GM21737 (cell line): ENCODE measurements around the gene ZNF366.

Experiments used
- ATAC-seq: cut with Tn5 transposase; IDR thresholded peaks from one replicate; pipeline ENCODE4 v1.9.1; 2021; ENCODE audit warnings: mild to moderate bottlenecking, moderate library complexity; ENCODE audit not compliant: unreplicated experiment

The ZNF366 gene

DNA sequence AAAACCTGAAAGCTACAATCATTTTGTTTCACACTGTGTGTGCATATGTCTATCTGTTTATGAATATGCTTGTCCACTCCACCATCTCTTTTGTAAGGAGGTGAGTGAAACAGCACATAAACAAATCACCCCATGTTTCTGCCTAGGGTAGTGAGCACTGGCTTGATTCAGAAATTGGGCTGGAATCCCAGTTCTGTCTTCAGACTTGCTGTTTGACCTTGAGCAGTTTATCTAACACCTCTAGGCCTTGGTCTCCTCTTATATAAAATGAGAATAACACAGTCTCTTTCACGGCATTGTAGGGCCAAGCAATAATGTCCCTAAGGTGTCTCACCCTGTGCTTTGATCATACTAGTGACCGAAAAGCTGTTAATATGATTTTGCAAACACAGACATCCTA, 61.2 kb downstream of the ZNF366 start:
- ATAC-seq, result no peak

GRCh38 chr5:72443883-72444282, 63.3 kb downstream of the ZNF366 start:
- ATAC-seq, result no peak

- ATAC-seq, result no peak
Measured at GRCh38 chr5:72441862-72442540, 65.2 kb downstream of the ZNF366 start.

DNA sequence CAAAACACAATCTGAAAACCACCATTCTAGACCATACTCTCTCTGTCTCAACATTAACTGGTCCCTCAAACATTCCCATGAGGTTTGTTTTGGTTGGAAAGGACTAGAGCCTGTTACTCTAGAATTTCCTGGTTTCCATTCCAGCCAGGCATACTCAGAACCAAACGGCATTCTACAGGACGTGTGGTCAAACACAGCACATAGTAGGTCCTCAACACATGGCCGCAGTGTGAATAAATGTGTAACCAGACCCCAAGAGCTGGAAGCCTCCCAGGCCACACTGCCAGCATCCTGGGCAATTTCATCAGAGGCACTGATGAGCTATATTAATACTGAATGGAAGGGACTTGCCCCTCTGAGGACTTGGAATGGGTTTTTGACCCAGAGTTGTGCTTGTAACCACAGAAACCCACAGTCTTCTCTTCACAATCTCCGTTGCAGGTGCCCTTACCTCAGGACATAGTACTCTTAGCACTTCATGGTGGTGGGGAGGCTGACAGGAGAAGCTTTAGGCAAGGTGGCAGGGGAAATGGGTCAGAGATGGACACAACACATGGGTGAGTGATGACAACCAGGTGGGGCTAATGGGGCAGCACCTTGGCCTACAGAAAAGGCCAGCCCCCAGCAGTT, 66.0 kb downstream of the ZNF366 start:
- ATAC-seq, result no peak

GRCh38 chr5:72440207-72440638, 67.0 kb downstream of the ZNF366 start:
- ATAC-seq, result no peak

GRCh38 chr5:72439192-72439591, 68.0 kb downstream of the ZNF366 start:
- no peak for ATAC-seq

DNA sequence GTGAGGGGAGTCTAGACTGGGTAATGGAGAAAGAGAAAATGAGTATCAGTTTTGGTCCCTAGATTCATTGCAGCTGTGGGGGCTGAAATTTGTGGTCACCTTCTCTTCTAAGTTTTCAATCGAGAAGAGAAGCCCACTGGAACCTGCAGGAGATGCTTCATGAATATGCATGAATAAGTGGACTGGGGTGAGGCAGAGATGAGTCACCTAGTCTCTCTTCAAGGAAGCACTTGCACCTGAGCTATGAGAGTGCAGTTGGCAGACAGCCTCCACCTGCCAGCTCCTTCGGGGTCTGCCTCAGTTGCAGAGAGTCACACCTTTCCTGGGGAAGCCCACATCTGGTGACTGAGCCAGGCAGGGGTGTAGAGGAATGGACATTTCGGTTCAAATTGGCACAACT, 69.1 kb downstream of the ZNF366 start:
- ATAC-seq, result no peak

DNA sequence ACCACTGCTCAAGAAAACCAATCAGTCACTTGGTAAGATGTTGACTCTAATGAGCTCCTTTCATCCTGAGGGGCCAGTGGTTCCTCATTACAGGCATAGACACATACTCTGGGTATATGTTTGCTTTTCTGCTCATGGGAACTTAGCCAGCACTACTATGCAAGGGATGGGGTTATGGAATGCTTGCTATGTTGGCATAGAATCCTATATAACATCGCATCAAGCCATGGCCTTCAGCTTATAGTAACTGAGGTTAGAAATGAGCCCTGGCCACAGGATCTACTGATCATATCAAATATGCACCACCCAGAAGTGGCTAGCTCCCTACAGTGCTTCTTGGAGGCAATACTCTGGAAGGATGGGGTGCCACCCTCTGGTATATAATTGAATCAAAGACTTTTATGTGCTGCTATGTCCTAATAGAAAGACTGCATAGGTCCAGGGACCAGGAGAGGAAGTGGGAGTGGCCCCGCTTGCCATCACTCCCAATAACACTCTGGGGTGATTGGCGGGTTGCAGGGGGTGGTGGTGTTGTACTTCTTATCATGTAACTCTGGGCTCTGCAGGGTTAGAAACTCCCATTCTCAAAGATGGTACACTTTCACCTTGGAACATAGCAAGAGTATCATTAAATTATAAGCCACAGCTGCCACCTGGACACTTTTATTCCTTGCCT, 70.3 kb downstream of the ZNF366 start:
- ATAC-seq, result no peak

DNA sequence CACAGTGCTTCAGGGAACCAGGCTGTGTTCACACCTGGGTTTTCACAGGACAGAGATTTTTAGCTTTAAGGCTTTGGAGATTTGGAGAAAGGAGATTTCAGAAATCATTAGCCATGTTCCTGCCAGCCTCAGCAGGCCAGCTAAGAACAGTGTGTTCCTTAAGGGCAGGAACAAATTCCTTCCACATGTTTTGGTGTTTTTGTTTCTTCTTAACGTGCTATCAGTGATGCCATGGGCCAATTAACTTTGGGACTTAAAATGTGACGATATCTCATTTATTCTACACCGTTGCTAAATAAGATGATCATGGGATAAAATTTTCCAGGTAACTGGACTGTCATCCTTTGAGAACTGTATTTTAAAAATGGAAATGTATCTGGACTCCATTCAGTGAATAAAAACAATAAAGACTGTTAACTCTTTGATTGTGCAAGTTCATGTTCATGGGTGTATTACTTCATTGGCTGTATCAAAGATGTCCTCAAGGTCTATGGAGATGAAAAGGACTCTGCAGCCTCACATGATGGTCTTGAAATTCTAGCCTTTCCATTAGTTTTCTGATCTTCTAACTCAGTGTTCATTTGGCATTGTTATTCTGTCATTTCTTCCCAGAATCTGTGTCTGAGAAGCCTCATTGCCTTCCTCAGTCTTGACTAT, 72.3 kb downstream of the ZNF366 start:
- ATAC-seq, result no peak

GRCh38 chr5:72434056-72434780, 73.0 kb downstream of the ZNF366 start:
- ATAC-seq, result no peak

DNA sequence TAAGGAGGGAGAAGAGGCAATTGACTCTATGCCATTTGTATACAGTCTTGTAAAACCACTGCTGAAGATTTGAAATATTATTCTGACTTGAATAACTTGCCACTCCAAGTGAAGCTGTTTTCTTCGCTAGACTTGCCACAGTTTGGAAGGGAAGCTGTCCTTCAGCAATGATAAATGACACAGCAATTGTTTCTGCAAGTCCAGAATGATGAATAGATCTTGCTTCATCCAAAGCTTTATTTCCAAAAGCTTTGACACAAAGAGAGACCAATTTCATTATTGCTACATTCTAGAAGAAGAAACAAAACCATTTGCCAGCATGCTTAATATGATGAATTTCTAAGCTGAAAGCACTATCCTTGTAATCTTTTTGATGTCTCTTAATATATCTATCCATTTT, 73.7 kb downstream of the ZNF366 start:
- ATAC-seq, result no peak

DNA sequence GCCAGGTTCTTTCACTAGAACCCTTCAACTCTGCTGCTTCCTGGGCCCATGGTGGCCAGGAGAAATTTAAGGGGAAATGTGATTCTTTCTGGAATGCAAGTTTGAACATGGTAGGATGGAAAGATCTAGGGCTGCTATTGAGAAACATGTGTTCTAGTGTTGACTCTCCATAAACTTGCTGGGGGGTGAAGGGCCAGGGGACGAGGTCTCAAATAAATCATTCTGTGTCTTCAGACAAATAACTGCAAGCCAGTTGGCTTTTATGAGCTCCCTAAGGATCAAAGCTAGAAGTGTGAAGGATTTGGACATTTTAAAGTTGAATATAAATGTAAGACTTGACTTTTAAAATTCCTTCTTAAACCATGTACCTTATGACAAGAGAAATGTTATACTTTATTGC, 78.5 kb downstream of the ZNF366 start:
- ATAC-seq, result no peak

DNA sequence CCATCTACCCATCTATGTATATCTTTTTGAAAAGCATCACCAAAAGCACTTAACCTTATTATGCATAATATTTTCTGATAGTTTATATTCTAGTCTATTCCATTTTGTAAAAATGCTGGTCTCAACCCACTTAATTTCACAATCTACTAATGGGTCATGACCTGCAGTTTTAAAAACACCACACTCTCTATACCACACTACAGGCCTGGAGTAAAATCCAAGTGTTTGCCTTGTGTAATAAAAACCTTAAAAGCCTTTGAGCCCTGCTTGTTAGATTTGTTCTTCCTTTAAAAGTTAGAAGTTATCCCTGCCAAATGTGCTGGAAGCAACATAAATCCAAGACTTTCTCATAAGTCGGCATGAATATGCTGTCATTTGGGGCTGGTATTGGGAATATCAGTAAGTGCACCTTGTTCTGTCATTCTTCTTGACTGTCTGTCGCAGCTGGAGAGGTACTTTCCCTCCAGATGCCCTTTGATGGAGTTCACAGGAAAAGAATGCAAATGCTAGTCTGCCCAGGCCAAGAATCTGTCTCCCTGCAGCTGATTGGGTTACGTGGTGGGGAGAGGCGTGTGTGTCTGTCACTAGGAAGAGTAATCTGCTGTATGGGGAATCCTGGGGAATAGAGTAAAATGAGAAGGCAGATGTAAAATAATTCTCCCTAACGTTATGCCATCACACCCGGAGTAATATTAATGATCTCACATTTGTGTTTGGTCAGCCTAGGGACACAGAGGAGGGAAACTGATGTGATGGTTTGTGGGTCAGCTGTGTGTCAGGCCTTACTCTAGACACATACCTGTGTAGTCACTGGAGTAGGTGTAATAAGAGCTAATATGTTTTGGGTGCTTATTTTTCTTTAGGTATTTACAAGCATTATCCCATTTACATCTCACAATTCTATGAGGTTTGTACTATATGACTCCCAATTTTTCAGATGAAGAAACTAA, 79.4 kb downstream of the ZNF366 start:
- ATAC-seq, result no peak

GRCh38 chr5:72427016-72427415, 80.2 kb downstream of the ZNF366 start:
- ATAC-seq, result no peak

- no peak for ATAC-seq
Measured at GRCh38 chr5:72426019-72426418, 81.2 kb downstream of the ZNF366 start.

DNA sequence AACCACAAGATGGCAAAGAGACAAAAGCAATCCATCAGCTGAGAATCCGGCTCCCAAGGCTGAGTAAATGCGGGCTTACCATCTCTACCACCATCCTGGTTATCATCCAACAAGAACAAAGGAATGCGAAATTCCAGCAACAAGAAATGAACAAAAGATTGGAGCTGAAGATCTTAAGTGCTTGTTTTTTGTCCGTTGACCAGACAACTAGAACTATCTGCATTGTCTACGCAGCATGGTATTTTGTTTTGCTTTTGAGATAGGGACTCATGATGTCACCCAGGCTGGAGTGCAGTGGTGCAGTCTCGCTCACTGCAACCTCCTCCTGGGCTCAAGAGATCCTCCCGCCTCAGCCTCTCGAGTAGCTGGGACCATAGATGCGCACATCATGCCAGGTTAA, 88.9 kb downstream of the ZNF366 start:
- ATAC-seq, result no peak

GRCh38 chr5:72417333-72418062, 89.7 kb downstream of the ZNF366 start:
- ATAC-seq, result no peak

GRCh38 chr5:72415616-72416325, 91.4 kb downstream of the ZNF366 start:
- no peak for ATAC-seq
